Endothelial cell of umbilical vein (primary cell): Measurements from ENCODE around the gene PEX10. TPM values are rescaled to one million over a fixed set of nuclear protein-coding genes. Genes with fewer than 3 reads are reported as not detected.

ENCODE experiments used
- BruUV-seq: library from RNA; stranded (reverse); fragments of 400-500 nt; replicated peaks from 2 replicates; lab custom pipeline; 2021; lab: Mats Ljungman, UMichigan
- CTCF ChIA-PET: fragments of 300-600, 350-600 bp; sonication (Branson Sonifier 250); formaldehyde crosslinking; loops from one replicate; lab custom pipeline; 2021; ENCODE audit warnings: antibody characterized with exemption, inconsistent platforms; lab: Charles Lee
- POLR2A ChIA-PET: fragments of 300-600, 350-600 bp; sonication (Branson Sonifier 250); formaldehyde crosslinking; loops from one replicate; lab custom pipeline; 2021; ENCODE audit warnings: antibody characterized with exemption, inconsistent platforms; lab: Charles Lee
- DNase-seq: peaks from one replicate; pipeline ENCODE4 v3.0.0-alpha.2; 2011; ENCODE audit warnings: low read depth, low spot score
- FAIRE-seq: peaks from 2 replicates; lab custom pipeline; 2011; peaks lifted over from hg19 to GRCh38; lab: Jason Lieb, UNC
- H2AFZ ChIP-seq: 2 replicates; pipeline ENCODE4 v1.6.0; 2012; ENCODE audit warnings: low read depth, low read length, control low read depth, inconsistent platforms
- H3K27ac ChIP-seq: 2 replicates; pipeline ENCODE4 v1.5.1; 2011; ENCODE audit warnings: low read depth, mild to moderate bottlenecking, control low read depth, low read length, moderate library complexity; ENCODE audit not compliant: insufficient read depth
- H3K27me3 ChIP-seq, 2 experiments: 2 replicates each; pipeline versions ENCODE4 v1.6.0 to v1.6.1; 2011; ENCODE audit warnings: low read length in 2 of 2, mixed read lengths in 1 of 2; ENCODE audit not compliant: control insufficient read depth in 2 of 2, insufficient read depth in 2 of 2
- H3K36me3 ChIP-seq, 2 experiments: 2 replicates in 1 of 2; 3 replicates in 1 of 2; pipeline ENCODE4 v1.5.1; 2011; ENCODE audit warnings: low read length in 2 of 2, mild to moderate bottlenecking in 1 of 2, moderate library complexity in 1 of 2; ENCODE audit not compliant: control insufficient read depth in 2 of 2, insufficient read depth in 2 of 2; ENCODE audit errors: extremely low read depth in 1 of 2
- H3K4me1 ChIP-seq: 3 replicates; pipeline ENCODE4 v1.5.1; 2011; ENCODE audit warnings: mild to moderate bottlenecking, low read length; ENCODE audit not compliant: control insufficient read depth, insufficient read depth; ENCODE audit errors: extremely low read depth
- H3K4me2 ChIP-seq: 2 replicates; pipeline ENCODE4 v1.6.1; 2011; ENCODE audit warnings: low read length, control low read depth, mixed read lengths; ENCODE audit not compliant: insufficient read depth
- H3K4me3 ChIP-seq, 3 experiments: fragments of 200-600 bp in 1 of 3; sonication (generic), shearing (Covaris generic) in 1 of 3; replicated peaks in 1 of 3; 2 replicates each; pipeline ENCODE4 v1.5.1; 2011 to 2016; ENCODE audit warnings: control low read depth in 3 of 3, low read length in 3 of 3, mild to moderate bottlenecking in 2 of 3, inconsistent platforms in 1 of 3, low read depth in 1 of 3, moderate library complexity in 1 of 3; ENCODE audit not compliant: insufficient read depth in 1 of 3
- H3K79me2 ChIP-seq: 2 replicates; pipeline ENCODE4 v1.6.0; 2012; ENCODE audit warnings: low read length, inconsistent platforms; ENCODE audit not compliant: control insufficient read depth, insufficient read depth
- H3K9ac ChIP-seq: replicated peaks from 2 replicates; pipeline ENCODE3; 2011; ENCODE audit warnings: low read length, control low read depth; ENCODE audit not compliant: insufficient read depth; ENCODE audit errors: extremely low read depth
- H3K9me1 ChIP-seq: replicated peaks from 3 replicates; pipeline ENCODE4 v1.6.0; 2011; ENCODE audit warnings: mild to moderate bottlenecking, low read length; ENCODE audit not compliant: control insufficient read depth, insufficient read depth; ENCODE audit errors: extremely low read depth
- H3K9me3 ChIP-seq: replicated peaks from 2 replicates; pipeline ENCODE4 v1.5.1; 2012; ENCODE audit warnings: low read length, inconsistent platforms; ENCODE audit not compliant: control insufficient read depth, insufficient read depth
- H4K20me1 ChIP-seq: replicated peaks from 2 replicates; pipeline ENCODE3; 2011; ENCODE audit warnings: mild to moderate bottlenecking, low read length; ENCODE audit not compliant: control insufficient read depth, insufficient read depth; ENCODE audit errors: extremely low read depth
- CTCF ChIP-seq, 2 donors: IDR thresholded peaks; 1 replicate in 1 of 2; 2 replicates in 1 of 2; pipeline ENCODE4 v1.5.1; 2011; ENCODE audit warnings: low read length in 2 of 2, mild to moderate bottlenecking in 2 of 2, moderate library complexity in 2 of 2, control low read depth in 1 of 2, inconsistent platforms in 1 of 2, low read depth in 1 of 2; ENCODE audit not compliant: insufficient read depth in 1 of 2; ENCODE audit errors: extremely low read depth in 1 of 2
- EZH2 ChIP-seq: IDR thresholded peaks from 2 replicates; pipeline ENCODE4 v1.6.1; 2012; ENCODE audit warnings: borderline replicate concordance, low read depth, mild to moderate bottlenecking, moderate library complexity, low read length, inconsistent platforms; ENCODE audit not compliant: severe bottlenecking
- FOS ChIP-seq: IDR thresholded peaks from 2 replicates; pipeline ENCODE4 v1.6.1; 2011; ENCODE audit warnings: mild to moderate bottlenecking, low read length, moderate library complexity, borderline replicate concordance; ENCODE audit not compliant: insufficient read depth
- GATA2 ChIP-seq: IDR thresholded peaks from 2 replicates; pipeline ENCODE4 v1.7.0; 2011; ENCODE audit warnings: low read depth, mild to moderate bottlenecking, moderate library complexity, mixed read lengths, low read length; ENCODE audit not compliant: insufficient read length, insufficient read depth
- JUN ChIP-seq: IDR thresholded peaks from 2 replicates; pipeline ENCODE4 v1.6.1; 2011; ENCODE audit warnings: borderline replicate concordance, low read depth; ENCODE audit not compliant: insufficient read length, insufficient read depth
- MAX ChIP-seq: IDR thresholded peaks from 2 replicates; pipeline ENCODE4 v1.6.1; 2011; ENCODE audit not compliant: insufficient read depth, insufficient read length
- MYC ChIP-seq: IDR thresholded peaks from one replicate; pipeline ENCODE4 v1.6.1; 2011; ENCODE audit warnings: mild to moderate bottlenecking, low read depth, low read length
- POLR2A ChIP-seq: IDR thresholded peaks from 2 replicates; pipeline ENCODE4 v1.6.1; 2012; ENCODE audit warnings: low read depth, mild to moderate bottlenecking, control low read depth, low read length
- POLR2AphosphoS5 ChIP-seq: IDR thresholded peaks from 2 replicates; pipeline ENCODE4 v1.6.1; 2012; ENCODE audit warnings: low read depth, mild to moderate bottlenecking, control low read depth, low read length, moderate library complexity; ENCODE audit not compliant: insufficient read depth
- dilution Hi-C: fragments of 300-500 bp; cut with MboI; formaldehyde crosslinking; loops from one replicate; pipeline ENCODE4 v1.15.0; 2019; ENCODE audit warnings: low sequenced_read_pairs; ENCODE audit not compliant: extremely low pct_ligation_motif_present
- intact Hi-C: fragments of 100-400 bp; cut with micrococcal nuclease; formaldehyde crosslinking; loops from one replicate; pipeline ENCODE4 v1.10.0; 2022
- polyA plus RNA-seq, 4 experiments: library from polyadenylated mRNA; depleted of rRNA in 3 of 4; stranded (reverse) in 3 of 4; unstranded in 1 of 4; fragments of >200 nt; gene quantifications; 2 replicates each; pipeline versions ENCODE4 v1.2.1 to v1.2.3, GENCODE V29; 2011 to 2012; ENCODE audit warnings: missing spikeins in 1 of 4
- total RNA-seq: library from RNA; stranded (reverse); gene quantifications from 2 replicates; pipeline ENCODE4 v1.2.3, GENCODE V29; 2021

Gene PEX10
- total and polyA plus RNA-seq, 2 donors (not counting 3 experiments of a cell fraction or from before 2014, with no cell fraction given), result 25.1 to 26.7 TPM

GRCh38 chr1:2454227-2454626, 41.9 kb upstream of the PEX10 start:
- H3K9ac ChIP-seq, result no peak overlapping the region
- POLR2A ChIA-PET, result no interaction called here
- no peak overlapping the region for H2AFZ ChIP-seq
- no peaks in the 10 kb centered on the region for H3K9me1 ChIP-seq
- H3K4me3 ChIP-seq, result no peak overlapping the region
- intact Hi-C loops, result no loop called here
- no peaks in the 10 kb centered on the region for H3K27me3 ChIP-seq
- FAIRE-seq (no peak), DNase-seq (no peak)
- no peak overlapping the region for H3K4me2 ChIP-seq
- H3K9me3 ChIP-seq, result no peaks in the 10 kb centered on the region
- H4K20me1 ChIP-seq, result no peaks in the 10 kb centered on the region
- BruUV-seq, result no TSS peak
- CTCF ChIA-PET, result no interaction called here
- H3K4me1 ChIP-seq, result peaks cover 20% of the 10 kb centered on the region
- H3K27ac ChIP-seq, result no peak overlapping the region
- no peaks in the 10 kb centered on the region for H3K36me3 ChIP-seq
- dilution Hi-C loops, result no loop called here
- H3K79me2 ChIP-seq, result no peaks in the 10 kb centered on the region
- TF ChIP-seq FOS, result no peak
- TF ChIP-seq EZH2, result no peak
- no peak for TF ChIP-seq GATA2
- no peak for TF ChIP-seq POLR2AphosphoS5
- TF ChIP-seq CTCF (IDR thresholded peaks at IDR 0.05; ENCODE audit: extremely low read depth in 1 of 2, insufficient read depth in 1 of 2, low read depth in 1 of 2, low read length in 2 of 2), result no peak

- DNase-seq (no peak), FAIRE-seq (no peak)
- Histone ChIP-seq H3K4me3 (no peak overlapping the region), H3K4me1 (peaks cover 24% of the 10 kb centered on the region), H3K9me3 (no peaks in the 10 kb centered on the region), H4K20me1 (no peaks in the 10 kb centered on the region), H2AFZ (peak overlapping the region; percentile 27), H3K36me3 (no peaks in the 10 kb centered on the region), H3K79me2 (no peaks in the 10 kb centered on the region), H3K4me2 (no peak overlapping the region), H3K9me1 (no peaks in the 10 kb centered on the region), H3K27me3 (no peaks in the 10 kb centered on the region), H3K27ac (peak overlapping the region; percentile 90), H3K9ac (no peak overlapping the region)
- intact Hi-C loops, result loop anchor here (2.0 kb wide), 2 partner anchors 40 to 94 kb away; partner anchors contain the start of gene PEX10
- BruUV-seq, result no TSS peak
- TF ChIP-seq JUN (no peak), EZH2 (no peak), CTCF (IDR thresholded peaks at IDR 0.05; ENCODE audit: extremely low read depth in 1 of 2, insufficient read depth in 1 of 2, low read depth in 1 of 2, low read length in 2 of 2) (no peak), POLR2AphosphoS5 (no peak), POLR2A (no peak), MAX (no peak), GATA2 (no peak), MYC (no peak), FOS (no peak)
- dilution Hi-C loops, result no loop called here
- POLR2A ChIA-PET, result no interaction called here
- CTCF ChIA-PET, result no interaction called here
Observed at GRCh38 chr1:2452932-2453315, 40.6 kb upstream of the PEX10 start.
